ENCODE data around the gene SLC26A1.

SLC26A1 gene

DNA sequence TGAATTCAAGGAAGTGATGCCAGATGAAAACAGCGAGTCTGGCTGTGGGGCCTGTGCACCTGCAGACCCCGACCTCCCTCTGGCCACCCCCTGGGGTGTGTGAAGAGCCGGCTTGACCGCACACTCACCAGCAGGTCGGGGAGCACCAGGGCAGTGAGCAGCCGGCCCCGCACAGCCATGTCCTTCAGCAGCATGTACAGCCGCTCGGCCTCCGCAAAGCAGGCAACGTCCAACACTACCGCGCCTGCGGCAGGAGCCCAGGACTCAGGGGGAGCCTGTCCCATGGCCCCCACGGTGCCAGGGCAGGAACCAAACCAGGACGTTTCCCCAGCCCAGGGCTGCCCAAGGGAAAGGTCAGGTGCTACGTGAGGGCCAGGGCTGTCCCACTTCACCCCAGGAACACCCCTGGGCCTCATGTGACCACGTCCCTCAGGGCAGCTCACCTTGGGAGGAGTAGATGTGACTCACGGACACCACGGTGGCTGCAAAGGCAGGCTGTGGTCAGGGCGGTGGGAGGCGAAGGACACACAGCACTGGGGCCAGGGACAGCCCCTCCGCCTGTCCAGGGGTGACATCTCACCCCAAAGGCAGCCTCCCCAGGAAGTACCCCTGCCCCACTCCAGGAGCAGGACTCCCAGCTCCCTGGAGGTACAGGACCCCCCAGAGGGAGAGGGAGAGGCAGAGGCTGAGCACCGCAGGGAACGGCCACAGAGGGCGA is 28.0 kb downstream of the SLC26A1 start:
- DNase-seq (ENCODE audit: low read depth in 2 of 2), result no peak

DNA sequence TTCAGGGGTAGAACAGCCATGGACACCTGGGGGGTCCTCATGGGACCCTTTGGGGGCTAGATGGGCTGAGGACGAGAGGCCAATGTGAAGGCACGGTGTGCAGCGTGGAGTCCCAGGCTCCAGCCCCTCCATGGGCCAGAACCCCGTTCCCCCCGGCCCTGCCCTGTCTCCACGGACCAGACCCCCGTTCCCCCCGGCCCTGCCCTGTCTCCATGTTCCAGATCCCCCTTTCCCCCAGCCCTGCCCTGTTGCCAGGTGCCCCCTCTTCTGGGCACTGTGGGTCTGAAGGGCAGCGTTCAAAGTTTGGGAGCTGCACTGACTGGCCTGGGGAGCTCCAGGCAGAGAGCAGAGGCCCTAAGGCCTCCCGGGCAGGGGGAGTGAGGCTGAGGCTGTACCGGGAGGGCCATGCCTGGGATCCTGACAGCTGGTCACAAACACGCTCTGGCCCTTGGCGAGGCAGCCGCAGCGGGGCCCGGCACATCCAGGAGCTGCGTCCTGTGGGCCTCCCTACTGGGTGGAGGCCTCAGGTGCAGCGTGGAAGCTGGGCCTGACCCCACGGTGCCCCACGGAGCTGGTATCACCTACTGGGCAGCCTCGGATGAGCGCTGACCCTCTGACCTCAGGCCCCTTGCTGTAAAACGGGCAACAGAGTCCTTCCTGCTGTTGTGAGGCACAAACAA is 28.7 kb downstream of the SLC26A1 start:
- no peak for DNase-seq (ENCODE audit: low read depth in 2 of 2)

DNA sequence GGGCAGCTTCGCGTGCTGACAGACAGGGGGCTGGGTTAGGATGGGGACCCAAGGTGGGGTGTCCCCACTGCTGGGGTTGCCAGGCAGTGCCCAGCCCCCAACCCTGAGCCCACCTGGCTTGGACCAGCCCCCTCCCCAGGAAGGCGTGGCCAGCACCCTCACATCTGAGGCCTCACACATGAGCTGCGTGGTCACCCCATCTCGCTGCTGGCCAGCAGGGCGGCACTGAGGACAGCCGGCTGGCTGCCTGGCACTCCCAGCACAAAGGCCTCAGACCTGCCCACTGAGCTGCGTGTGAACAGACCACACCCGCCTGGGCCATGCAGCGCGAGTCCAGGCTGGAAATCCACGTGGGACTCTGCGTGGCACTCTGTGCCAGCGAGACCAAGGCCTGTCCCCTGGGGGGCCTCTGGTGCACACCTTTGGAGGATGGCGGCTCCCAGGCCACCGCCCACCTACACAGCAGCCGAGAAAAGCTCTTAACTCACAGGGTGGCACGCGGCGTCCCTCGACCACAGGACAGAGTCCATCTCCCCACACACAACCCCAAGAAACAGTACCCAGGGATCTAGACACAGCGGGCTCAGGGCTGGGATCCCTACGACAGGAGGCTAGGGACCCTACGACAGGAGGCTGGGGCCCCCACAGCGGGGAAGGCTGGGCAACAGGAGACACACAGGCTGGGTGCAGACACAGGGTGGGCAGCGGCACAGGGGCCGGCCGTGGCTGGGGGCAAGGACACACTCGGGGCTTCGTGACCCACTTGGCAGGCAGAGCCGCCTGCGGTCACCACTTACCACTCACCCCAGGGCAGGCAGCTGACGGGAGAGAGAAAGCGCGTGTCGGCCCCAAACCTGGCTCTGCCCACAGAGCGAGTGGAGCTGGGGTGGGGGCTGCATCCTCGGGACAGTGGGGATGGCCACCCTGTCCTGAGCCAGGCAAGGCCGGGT is 29.7 kb downstream of the SLC26A1 start:
- no peak for DNase-seq (ENCODE audit: low read depth in 2 of 2)

DNA sequence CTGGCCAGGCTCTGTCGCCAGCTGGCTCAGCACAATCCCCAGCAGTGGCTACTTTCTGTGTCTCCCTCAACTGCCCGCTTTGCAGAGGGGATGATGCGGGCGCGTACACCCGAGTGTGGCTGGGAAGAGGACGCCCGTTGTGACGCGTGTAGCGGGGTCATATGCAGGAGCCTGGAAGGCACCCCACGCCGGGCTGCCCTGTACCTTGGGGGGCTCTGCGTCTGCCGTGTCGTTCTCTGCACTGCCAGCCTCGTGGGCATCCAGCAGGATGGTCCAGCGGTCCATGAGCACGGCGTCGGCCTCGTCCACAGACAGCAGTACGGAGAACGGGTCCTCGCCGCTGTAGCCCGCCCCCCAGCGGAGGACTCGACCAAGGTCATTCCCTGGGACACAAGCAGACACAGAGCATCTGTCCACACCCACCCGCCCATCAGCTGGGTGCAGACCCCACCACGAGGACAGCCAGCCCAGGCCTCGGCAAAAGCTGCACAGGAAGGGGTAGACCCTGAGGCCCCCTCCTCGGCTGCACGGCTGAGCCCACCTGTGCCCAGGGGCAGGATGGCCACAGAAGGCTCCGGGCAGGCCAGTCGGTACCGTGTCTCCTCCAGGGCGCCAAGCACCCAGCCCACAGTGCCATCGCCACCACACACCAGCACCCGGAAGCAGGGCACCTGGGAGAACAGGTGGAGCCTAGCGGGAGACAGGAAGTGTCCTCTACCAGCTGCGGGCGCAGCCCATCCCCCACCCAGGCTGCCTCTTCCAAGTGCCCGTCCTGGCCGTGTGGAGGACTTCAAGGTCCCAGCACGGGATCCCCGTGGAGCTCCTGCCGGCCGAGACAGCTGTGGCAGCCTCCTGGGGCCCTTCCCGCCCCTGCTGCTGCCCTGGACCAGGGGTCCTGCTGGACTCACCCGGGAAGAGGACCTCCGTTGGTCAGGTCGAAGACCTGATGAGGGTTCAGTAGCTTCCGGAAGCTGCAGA is 30.7 kb downstream of the SLC26A1 start:
- no peak for DNase-seq (ENCODE audit: low read depth in 2 of 2)

DNA sequence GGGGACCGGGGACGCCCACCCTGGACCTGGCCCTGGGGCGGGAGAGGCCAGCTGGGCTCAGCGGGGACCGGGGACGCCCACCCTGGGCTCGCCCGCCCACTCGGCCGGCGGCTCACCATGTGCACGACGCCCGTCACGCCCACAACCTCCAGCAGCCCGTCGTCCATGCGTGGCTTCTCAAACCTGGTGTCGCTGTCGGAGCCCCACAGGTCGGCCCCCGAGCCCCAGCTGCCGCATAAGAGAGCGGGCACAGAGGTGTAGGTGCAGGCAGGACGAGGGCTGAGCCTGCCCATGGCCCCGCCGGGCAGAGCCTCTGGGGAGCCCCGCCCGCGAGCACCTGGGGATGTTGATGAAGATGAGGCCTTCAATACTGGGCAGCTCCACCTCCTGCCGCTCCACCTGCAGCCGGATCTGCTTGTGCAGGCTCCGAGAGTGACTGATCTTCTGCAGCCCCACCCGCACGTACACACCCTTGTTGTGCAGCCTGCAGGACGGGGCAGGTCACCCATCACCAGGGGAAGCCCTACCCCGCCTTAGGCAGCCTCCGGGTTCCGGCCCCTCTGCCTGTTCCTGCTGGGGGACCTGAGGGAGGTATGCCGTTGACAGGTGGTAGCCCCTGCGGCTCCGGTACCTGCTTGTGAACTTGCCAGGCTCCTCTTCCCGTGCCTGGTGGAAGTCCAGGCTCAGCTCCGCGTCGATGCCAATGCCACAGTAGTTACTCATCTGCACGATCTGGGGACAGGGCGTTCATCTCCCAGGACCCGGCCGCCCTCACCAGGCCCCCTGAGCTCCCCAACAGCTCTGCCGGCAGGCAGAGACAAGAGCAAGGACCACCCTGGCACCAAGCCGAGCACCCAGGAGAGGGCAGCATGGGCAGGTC is 31.6 kb downstream of the SLC26A1 start:
- no peak for DNase-seq (ENCODE audit: low read depth in 2 of 2)

DNA sequence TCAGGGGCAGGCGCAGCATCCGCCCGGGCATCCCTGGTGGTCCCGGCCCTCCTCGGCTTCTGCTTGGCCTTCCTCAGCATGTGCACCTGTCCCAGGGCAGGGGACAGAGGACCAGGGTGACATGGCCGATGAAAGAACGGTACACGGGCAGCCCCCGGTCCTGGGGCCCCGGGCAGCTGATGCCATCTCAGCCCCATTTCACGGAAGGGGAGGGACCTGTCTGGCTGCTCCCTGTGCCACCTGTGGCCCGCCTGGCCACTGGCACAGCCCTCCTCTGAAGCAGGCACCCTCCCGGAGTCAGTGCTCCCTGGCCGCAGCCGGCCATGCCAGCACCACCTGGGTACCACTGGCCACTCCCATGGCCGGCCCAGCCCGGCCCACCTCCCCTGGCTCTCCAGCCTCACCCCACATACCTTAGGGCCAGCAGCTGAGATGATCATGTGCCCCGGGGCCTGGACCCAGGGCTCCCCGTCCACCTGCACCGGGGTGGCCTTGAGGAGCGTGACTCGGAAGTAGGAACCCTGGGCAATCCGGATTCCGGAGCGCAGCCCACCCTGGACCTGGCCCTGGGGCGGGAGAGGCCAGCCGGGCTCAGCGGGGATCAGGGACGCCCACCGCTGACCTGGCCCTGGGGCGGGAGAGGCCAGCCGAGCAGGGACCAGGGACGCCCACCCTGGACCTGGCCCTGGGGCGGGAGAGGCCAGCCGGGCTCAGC is 32.4 kb downstream of the SLC26A1 start:
- no peak for DNase-seq (ENCODE audit: low read depth in 2 of 2)

DNA sequence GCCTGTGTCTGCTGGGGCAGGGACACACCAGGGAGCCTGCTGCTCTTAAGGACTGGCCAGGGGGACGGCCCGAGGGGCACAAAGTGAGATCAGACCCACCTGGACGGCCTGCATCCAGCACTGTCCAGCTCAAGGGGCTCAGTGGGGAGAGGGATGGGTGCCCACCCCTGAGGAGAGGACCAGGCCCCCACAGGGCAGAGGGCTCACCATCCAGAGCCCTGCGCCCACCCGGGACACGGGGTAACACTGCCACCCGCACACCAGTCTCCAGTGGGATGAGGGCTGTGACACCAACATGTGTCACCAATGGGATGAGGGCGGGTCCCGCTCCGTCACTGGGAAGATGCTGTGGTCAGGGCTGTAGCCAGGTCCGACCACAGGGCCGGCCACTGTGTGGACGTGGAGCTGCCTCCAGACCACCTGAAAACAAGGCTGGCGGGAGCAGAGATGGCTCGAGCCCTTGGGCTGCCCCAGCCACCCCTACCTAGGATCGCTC is 33.0 kb downstream of the SLC26A1 start:
- no peak for DNase-seq (ENCODE audit: low read depth in 2 of 2)

DNA sequence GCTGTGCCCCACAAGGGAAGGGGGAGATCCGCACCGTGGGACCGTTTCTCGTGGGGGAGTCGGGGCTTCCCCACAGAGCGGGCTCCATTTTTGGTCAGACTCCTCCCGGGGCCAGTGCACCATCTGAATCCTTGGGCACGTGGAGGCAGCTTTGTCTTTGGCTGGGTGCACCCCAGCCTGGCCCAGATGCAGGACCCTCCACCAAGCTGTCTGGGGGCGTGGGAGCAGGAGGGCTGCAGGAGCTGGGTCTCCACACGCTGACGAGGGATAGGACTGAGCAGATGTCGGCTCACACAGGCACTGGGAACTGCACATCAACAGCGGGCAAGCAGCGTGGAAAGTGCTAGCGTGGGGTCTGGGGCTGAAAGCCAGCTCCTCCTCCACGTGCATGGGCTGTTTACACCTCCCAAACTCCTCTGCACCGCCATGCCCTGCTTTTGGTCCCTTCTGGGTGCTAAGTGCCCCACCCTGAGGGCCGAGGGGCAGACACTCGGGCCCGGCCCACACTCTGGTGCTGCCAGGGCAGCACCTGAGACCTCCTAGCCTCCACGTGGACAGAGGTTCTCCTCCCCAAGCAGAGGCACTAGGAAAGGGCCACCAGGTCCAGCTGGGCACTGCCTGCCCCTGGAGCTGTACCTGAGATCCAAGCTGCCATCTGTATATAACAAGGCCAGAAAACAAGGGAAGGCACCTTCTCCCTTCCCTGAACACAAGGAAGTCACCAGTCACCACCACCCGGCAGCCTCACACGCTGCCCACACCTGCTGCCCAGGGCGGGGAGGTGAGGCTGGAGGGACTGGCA is 33.7 kb downstream of the SLC26A1 start:
- DNase-seq (ENCODE audit: low read depth in 2 of 2), result no peak

DNA sequence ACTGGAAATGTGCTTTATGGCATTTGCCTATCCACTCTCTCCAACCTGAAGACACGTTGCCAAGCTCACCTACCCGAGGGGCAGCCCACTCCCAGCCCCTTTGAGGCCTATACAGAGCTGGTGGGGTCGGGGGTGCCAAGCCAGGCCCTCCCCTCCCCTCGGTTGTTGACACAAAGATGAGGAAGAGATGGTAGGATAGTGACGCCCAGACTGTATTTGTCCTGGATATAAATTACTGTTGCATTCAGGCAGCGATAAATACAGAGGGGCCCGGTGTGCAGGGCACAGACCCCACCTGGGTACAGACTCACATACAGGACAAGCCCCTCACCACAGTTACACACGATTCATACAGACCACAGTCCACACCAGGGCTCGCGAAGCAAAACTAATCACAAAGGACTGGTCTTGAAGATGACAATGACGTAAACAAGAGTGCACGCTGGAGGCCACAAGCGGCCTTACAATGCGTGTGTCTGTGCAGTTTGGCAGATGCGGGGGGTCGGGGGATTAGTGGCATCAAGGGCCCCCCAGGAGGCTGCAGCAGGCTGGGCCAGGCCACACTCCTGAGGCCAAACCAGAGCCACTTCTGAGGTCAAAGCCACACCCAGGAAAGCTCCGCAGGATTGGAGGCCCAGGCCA is 34.4 kb downstream of the SLC26A1 start:
- DNase-seq (ENCODE audit: low read depth in 2 of 2), result no peak

DNA sequence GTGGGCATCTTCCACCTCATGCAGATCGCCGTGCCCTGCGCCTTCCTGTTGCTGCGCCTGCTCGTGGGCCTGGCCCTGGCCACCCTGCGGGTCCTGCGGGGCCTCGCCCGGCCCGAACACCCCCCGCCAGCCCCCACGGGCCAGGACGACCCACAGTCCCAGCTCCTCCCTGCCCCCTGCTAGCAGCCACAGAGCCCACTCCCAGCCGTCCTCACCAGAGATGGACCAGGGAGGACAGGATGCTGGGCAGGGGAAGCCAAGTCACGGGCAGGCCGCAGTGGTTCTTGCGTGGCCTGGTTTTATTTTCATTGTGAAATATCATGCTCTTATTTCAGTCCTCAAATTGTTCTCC is 34.9 kb downstream of the SLC26A1 start:
- DNase-seq (ENCODE audit: low read depth in 2 of 2), result no peak

DNA sequence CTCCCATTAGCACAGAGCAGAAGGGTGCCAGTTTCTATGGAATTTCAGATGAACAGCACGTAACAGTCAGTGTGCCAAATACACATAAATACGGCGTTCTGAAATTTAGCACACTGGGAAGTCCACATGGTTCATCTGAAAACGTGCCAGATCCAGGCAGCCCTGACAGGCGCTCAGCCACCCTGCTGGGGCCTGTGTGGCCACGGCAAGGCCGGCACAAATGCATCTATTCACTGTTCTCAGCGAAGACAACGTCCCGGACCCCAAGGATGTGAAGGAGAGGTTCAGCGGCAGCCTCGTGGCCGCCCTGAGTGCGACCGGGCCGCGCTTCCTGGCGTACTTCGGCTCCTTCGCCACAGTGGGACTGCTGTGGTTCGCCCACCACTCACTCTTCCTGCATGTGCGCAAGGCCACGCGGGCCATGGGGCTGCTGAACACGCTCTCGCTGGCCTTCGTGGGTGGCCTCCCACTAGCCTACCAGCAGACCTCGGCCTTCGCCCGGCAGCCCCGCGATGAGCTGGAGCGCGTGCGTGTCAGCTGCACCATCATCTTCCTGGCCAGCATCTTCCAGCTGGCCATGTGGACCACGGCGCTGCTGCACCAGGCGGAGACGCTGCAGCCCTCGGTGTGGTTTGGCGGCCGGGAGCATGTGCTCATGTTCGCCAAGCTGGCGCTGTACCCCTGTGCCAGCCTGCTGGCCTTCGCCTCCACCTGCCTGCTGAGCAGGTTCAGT is 35.5 kb downstream of the SLC26A1 start:
- DNase-seq (ENCODE audit: low read depth in 2 of 2), result no peak

DNA sequence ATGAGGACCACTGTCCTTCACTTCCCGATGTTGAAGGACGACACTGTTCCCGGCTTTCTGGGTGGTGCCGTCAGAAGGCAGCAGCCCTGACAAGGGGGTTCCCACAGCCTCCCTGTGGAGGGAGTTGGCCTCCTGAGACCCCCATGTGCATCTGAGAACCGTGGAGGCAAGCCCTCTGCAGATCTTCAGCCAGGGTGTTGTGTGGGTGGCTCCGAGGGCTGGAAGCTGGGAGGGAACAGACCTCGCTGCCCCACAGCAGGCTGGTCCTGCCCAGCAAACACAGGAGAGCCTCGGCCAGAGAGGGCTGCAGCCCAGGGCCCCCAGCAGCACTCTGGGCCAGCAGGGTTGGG is 36.0 kb downstream of the SLC26A1 start:
- DNase-seq (ENCODE audit: low read depth in 2 of 2), result no peak

DNA sequence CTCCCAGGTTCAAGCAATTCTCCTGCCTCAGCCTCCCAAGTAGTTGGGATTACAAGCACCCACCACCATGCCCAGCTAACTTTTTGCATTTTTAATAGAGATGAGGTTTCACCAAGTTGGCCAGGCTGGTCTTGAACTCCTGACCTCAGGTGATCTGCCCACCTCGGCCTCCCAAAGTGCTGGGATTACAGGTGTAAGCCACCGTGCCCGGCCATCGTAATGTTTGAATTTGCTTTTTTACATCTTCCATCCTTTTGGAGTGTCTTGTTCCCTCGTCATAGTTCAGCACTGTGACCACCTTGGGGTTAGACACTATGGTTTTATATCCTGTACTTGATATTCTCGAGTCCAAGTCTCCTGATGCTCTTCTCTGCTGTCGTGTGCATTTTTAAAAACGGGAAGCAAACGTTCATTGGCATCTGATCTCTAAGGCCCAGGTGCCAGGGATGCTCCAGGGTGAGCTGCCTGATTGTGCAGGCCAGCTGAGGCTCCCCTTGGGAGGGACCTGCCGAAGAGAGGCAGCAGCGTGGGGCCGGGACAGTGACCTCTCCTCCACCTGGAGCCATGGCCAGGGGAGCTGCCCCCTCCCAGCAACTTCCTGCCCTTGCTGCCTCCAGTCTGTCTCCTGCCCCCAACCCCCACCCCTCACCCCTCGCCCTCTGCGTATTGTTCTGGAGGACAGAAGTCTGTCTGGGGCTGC is 36.5 kb downstream of the SLC26A1 start:
- DNase-seq (ENCODE audit: low read depth in 2 of 2), result no peak

DNA sequence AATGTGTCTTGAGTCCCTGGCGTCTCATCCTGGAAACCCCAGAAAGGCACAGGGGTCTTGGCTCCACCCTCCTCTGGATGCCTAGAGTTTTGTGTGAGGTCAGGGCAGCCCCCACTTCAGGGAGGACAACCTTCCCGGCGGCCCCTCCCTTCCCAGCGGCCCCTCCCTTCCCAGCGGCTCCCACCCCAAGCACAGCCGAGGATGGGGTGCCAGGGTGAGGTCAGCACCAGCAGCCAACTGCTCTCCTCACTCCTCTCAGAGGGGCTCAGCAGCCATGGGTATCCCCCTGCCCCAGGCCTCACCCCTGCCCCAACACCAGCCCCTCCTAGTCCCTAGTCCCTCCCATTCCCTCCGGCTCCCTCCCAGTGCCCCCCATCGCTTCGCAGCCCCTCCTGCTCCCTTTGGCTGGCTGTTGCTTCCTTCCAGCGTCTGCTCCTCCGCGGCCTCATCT is 37.2 kb downstream of the SLC26A1 start:
- no peak for DNase-seq (ENCODE audit: low read depth in 2 of 2)

DNA sequence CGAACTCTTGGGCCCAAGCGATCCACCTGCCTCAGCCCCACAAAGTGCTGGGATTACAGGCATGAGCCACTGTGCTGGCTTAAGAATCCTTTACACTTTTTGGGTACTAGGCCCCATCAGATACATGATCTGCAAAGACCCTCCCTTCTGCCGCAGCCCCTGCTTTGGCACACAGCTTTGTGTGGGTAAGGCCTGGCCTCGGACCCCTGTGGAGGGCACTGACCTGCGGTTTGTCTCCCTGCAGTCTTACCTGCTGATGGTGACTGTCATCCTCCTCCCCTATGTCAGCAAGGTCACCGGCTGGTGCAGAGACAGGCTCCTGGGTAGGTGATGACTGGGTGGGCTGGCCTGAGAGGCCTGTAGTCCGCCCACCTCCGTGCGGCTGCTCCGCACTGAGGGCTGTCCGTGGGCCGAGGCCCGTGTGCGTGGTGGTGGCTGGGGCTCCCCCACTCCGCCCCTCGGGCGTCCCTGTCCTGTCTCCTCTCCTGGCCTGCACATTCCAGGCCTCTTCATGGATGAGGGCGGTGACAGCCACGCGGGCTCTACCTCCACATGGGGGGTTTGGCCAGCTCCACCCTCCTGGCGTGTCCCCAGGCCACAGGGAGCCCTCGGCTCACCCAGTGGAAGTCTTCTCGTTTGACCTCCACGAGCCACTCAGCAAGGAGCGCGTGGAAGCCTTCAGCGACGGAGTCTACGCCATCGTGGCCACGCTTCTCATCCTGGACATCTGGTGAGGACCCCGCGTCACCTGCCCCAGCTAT is 37.9 kb downstream of the SLC26A1 start:
- no peak for DNase-seq (ENCODE audit: low read depth in 2 of 2)

All from stimulated activated CD8-positive, alpha-beta memory T cell treated with anti-CD3 and anti-CD28 coated beads, Interleukin-7, amount 100 ng/mL, for 4 hours (primary cell).